SK-N-MC (cell line): ENCODE measurements around the gene B4GALT4.

Source experiments
- EZH2 ChIP-seq: fragments of 200-600 bp; sonication (generic); IDR thresholded peaks from one replicate; pipeline ENCODE4 v1.6.1; 2017; ENCODE audit warnings: antibody characterized with exemption
- FOXP2 ChIP-seq: optimal IDR thresholded peaks from 2 replicates; pipeline ENCODE3; 2011; ENCODE audit warnings: mild to moderate bottlenecking, moderate library complexity; ENCODE audit not compliant: insufficient read depth; ENCODE audit errors: extremely low read length, control extremely low read depth
- POLR2AphosphoS5 ChIP-seq: IDR thresholded peaks from 2 replicates; pipeline ENCODE4 v1.6.1; 2012; ENCODE audit warnings: mild to moderate bottlenecking, low read depth, low read length, borderline replicate concordance

DNA sequence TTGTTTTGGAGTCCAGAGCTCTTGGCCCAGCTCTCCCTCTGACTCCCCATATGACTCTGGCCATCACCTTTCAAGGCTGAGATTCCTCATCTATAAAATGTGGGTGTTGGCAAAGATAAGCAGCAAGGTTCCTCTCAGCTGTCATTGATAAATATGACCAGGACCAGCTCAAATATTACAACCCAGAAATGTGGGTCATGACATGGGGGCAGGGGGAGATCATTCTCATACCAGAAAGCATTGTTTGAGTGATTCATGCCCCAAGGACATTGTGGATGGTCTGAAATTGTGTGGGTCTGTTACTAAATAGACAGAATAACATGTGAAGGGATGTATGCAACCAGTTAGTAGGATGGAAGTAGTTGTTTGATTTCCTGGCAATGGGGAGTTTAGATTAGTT lies 53.4 kb downstream of the B4GALT4 start:
- TF ChIP-seq EZH2: no peak
- TF ChIP-seq POLR2AphosphoS5: no peak
- no peak for TF ChIP-seq FOXP2
